H1 (cell line): ENCODE results near the gene LMAN1L. TPM values are rescaled to one million over a fixed set of nuclear protein-coding genes. Genes with fewer than 3 reads are reported as not detected.

Experiments
- CBX8 ChIP-seq: fragments of 300-800, 300-1000 bp; sonication (generic); IDR thresholded peaks from 2 replicates; pipeline ENCODE4 v1.7.1; 2016; ENCODE audit warnings: low read depth, low read length, borderline replicate concordance
- JUND ChIP-seq: IDR thresholded peaks from 2 replicates; pipeline ENCODE4 v1.6.1; 2011; ENCODE audit warnings: mild to moderate bottlenecking, improper control_type of control experiment, low read length
- KDM4A ChIP-seq: IDR thresholded peaks from one replicate; pipeline ENCODE4 v1.7.1; 2012; ENCODE audit warnings: low read depth, mild to moderate bottlenecking, moderate library complexity, low read length, inconsistent platforms; ENCODE audit not compliant: severe bottlenecking
- KDM5A ChIP-seq: fragments of 200-600 bp; IDR thresholded peaks from 2 replicates; pipeline ENCODE4 v1.7.1; 2012; ENCODE audit warnings: mild to moderate bottlenecking, low read length, inconsistent platforms, mixed read lengths
- POU5F1 ChIP-seq: IDR thresholded peaks from 2 replicates; pipeline ENCODE4 v1.6.1; 2011; ENCODE audit warnings: low read depth, mild to moderate bottlenecking, low read length, moderate library complexity
- RXRA ChIP-seq: IDR thresholded peaks from 2 replicates; pipeline ENCODE4 v1.6.1; 2011; ENCODE audit warnings: low read depth, mild to moderate bottlenecking, low read length, moderate library complexity; ENCODE audit not compliant: insufficient read depth
- SIX5 ChIP-seq: IDR thresholded peaks from 2 replicates; pipeline ENCODE4 v1.6.1; 2011; ENCODE audit warnings: mild to moderate bottlenecking, low read depth, low read length
- YY1 ChIP-seq: IDR thresholded peaks from 2 replicates; pipeline ENCODE4 v1.6.1; 2011; ENCODE audit warnings: low read depth, mild to moderate bottlenecking, low read length
- polyA plus RNA-seq, 7 experiments: library from polyadenylated mRNA; depleted of rRNA in 3 of 7; stranded (reverse) in 5 of 7; unstranded in 2 of 7; fragments of >200 nt in 5 of 7; fragments of 200-250 nt in 2 of 7; gene quantifications; 1 replicate in 5 of 7; 2 replicates in 1 of 7; 4 replicates in 1 of 7; pipeline versions ENCODE4 v1.2.1 to v1.2.3, GENCODE V29; 2011 to 2013; ENCODE audit warnings: missing spikeins in 2 of 7, mixed read lengths in 2 of 7
- total RNA-seq: library from RNA; stranded (reverse); fragmentation: NEBNext Ultra II Directional; extraction: Animal tissue kit (Norgen Biotek cat#: 25700); gene quantifications from 2 replicates; pipeline ENCODE4 v1.2.1, GENCODE V29; 2021

The LMAN1L gene
- total and polyA plus RNA-seq, 2 of the 8 experiments (the other 6 are each of a cell fraction or from before 2014, with no cell fraction given), result not detected

- TF ChIP-seq YY1 (no peak), JUND (no peak), KDM4A (no peak), POU5F1 (no peak), SIX5 (no peak), KDM5A (no peak), RXRA (no peak), CBX8 (no peak)
- TF ChIP-seq, all 59 proteins: peak for 0
Measured at GRCh38 chr15:74767167-74768098, 45.2 kb upstream of the LMAN1L start (continued).
